GM11168 (cell line): ENCODE measurements around the gene OSBPL9.
"Not testable (repeated sequence)": the region's sequence is repeated elsewhere in the genome, so short reads cannot be mapped to it uniquely, and the experiment has no call there.

Source experiments
- in situ Hi-C: fragments of 300-500 bp; cut with MboI; formaldehyde crosslinking; loops from one replicate; pipeline ENCODE4 v1.12.0; 2022; ENCODE audit warnings: low sequenced_read_pairs; ENCODE audit not compliant: unreplicated experiment

OSBPL9 gene

DNA sequence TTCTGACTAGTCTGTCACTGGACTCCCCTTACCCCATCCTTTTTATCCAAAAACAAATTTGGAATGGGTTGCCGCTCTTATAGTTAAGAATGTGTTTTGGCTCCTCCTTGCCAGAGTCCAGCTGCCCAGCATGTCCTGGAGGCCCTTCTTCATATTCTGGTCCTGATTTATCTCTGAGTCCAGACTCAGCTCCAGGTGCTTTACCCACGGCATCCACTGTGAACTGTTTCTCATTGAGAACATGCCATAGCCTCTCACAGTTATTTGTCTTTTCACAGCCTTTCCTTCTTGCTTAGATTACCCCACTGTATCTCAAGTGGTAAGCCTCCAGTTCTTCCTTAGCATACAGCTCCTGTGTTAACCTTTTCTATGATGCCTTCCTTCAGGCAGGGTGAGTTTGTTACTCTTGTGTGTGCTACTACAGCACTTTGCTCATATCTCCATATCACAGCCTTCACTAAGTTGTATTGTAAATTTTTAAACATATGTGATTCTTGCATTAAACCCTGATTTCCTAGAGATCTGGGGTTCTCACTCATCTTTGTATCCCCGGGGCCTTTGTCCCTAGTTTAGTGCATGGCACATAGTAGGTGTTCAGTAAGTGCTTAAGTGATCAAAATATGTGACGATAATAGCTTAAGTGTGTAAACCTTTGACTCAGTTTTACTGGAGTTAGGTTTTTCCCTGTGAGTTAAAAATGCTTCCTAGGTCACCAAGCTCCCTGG, 116.0 kb downstream of the OSBPL9 start:
- in situ Hi-C loops, result no loop called here

DNA sequence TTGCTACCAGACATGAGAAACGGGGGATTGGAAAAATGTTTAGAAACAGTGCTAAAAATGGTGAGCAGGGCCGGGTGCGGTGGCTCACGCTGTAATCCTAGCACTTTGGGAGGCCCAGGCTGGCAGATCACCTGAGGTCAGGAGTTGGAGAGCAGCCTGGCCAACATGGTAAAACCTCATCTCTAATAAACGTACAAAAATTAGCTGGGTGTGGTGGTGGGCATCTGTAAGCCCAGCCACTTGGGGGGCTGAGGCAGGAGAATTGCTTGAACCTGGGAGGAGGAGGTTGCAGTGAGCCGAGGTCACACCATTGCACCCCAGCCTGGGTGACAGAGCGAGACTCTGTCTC, 116.5 kb downstream of the OSBPL9 start:
- in situ Hi-C loops, result not testable (repeated sequence)

DNA sequence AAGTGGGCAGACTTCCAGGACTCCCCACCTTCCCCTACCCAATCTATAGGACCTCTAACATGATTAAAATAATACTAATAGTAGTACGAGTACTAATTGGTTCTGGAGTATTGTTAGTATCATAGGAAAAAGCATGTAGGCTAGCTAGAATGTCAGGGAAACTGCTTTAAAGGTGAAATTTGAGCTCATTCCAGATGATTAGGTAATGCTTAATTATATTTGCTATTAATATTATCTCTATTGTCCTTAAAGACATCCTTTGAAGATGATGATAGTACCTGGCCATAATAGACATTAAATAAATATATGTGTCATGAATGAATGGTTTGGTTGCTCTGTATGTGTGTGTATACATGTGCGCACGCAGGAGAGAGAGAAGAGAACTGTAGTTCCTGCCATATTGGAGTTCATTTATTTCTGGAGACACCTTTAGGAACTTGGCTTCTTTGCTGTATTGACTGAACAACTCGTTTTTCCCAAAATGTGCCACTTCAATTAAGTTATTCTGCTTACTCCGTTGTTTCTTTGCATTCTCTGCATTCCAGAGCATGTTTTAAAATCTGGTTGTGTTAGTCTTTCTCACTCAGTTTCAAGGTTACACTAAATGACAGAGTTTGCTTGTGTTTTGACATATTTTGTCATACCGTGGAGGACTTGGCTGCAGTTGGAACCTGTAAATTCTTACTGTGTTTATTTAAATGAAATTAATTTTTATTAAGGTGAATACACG, 117.1 kb downstream of the OSBPL9 start:
- in situ Hi-C loops, result no loop called here

DNA sequence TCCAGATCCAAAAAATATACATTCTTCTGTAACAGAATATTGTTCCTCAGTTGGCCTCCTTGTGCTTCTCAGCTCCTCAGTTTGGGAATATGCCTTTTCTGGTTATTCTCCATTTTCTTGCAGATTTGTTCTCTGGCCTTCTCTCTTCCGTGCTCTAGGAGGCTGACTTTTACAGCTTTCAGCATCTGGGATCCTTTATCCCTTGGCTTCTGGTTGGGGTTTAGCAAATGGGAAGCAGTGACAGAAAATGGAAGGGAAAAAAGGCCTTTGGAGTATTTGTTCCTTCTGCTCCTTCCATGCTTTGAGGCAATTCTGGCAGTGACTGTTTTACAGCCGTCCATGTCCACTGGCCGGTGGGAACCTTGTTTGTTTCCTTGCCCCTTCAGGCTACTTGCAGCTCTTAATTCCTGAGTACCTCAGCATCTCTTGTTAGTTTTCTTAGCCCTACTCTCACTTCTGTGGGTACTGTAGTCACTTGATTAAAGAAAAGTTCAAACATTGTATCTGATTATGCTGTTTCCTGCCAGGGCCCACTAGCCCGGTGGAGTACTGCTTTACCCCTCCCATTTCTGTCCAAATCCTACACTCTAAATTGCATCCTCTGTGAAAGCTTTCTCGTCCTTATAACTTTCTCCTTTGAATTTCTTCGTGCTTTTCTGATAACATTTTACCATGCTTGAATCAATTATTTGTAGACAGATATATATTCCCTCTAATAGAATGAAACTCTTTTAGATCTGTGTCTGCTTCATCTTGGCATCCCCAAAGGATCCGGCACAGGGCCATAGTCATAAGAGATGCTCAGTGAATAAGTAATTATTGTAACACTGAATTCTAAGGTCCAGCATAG, 118.2 kb downstream of the OSBPL9 start:
- in situ Hi-C loops, result no loop called here

DNA sequence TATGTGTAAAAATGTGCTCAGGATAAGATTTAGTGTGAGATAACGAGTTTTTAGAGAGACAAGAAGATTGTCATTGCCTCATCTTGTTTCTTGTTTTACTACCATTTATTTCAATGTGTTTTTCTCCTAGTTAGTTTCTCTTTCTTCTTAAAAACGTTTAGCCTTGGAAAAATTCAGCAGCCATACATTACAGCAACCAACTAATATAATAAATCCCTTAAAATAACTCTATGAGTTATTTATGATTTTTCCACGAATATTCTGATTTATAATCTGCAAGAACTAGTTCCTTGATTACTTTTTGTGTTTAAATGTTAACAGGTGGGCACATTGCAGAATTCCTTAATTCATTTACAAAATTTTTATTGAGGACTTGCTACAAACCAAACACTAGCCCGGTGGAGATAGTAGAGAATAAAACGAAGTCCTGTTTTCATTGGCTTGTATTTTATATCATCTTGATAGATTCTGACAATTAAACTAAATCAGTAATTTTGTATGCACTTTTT, 118.9 kb downstream of the OSBPL9 start:
- in situ Hi-C loops, result no loop called here

DNA sequence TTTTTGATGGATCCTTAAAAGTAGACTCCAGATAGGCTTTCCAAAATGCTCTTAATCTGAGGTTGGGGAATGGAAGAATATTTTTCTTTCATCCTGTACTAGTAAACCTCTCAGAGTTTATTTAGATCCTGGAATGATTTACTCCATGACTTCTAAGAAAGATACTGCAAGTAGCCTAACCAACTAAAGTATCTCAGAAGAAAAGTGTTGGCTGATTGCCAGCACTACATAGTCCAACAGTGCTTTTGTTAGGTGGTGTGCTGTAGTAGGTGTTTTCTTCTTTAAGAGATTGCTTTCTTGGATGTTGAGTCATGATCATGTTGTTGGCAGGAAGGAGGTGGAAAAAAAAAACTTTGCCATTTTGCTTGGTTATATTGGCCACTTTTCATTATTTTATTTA, 119.8 kb downstream of the OSBPL9 start:
- in situ Hi-C loops, result no loop called here

DNA sequence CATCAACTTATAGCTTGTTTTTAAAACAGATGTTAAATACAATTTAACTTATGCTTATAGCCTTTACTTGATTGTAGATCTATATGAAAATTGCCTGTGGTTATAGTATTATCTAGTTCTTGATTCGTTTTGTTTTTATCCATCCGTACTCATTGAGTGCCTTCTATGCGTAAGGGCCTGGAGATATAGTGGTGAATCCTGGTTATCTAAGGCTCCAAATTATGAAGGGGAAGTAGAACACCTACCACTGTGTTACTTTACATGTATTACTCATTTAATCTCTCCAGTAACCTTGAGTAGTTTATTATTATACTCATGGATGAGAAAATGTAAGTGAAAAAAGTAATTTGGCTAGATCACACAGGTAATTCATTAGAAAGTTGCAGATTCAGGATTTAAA, 121.8 kb downstream of the OSBPL9 start:
- in situ Hi-C loops, result no loop called here

DNA sequence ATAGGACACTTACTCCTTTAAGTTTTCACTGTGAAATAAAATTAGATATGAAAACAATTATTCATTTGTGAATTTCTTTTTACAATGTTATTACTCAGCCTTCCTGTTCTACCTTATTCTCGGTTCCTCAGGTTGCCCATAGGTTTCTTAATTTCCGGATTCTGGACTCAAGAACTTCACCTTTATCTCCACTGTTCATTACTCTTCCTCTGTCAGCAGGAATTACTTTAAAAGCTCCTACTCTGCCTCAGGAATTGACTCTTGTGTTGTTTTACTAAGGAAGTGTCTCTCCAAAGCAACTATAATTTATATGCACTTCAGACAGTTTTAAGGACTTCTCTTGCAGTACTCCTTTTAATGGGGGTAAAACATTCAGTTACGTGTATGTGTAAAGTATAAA, 123.8 kb downstream of the OSBPL9 start:
- in situ Hi-C loops, result no loop called here

DNA sequence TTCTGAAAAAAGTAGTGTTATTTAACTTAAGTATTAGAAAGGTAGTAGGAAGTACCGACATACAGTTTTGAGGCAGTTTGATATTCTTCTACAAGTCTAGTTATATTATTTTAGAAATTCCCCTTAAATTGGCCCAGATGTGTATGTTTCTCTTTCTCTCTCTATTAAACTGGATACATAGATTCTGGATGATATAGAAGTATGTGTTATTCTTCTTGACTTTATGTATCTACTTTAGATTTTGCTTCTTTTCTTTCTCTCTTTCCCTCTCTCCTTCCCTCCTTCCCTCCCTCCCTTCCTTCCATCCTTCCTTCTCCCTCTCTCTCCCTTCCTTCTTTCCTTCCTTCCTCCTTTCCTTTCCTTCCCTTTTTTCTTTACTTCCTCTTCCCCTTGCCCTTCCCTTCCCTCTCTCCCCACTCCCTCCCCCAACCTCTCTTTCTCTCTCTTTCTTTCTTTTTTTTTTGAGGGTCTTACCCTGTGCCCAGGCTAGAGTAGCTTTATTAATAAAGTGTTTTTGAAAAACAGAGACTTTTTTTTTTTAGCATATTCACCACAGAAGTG, 124.3 kb downstream of the OSBPL9 start:
- in situ Hi-C loops, result no loop called here

DNA sequence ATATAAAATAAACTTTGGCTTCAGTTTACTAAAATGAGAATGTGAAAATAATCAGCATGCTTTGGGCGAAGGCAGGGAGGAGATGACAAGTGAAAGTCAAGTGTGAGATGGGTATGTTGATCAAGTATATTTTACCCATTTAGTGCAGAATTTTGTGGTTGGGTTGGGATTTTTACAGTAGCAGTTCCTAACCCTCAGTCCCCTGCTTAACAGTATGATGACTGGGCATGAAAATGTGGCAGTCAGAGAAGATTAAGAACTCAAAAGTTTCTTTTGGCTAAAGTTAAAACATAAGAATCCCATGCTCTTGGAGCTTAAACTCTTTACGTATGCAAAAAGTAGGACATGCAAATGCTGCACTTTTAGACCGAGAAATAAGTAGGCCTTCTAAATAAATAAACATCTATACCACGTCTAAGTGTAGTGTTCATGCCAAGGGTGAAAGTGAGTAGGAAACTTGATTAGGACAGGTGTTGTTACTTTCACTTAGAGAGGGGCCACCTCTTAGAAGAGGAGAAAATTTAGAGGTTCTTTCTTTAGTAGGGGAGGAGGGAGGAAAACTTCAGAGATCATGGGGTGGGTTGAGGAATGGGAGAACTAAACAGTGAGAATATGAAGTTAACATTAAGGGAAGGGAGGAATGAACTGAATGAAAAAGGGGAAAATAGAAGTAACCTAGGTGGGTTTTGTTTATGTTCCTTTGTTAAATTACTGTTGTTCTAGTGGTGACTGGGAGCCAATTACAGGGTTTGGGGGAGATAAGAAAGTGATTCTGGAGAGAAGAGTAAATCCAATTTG, 127.8 kb downstream of the OSBPL9 start:
- in situ Hi-C loops, result no loop called here

DNA sequence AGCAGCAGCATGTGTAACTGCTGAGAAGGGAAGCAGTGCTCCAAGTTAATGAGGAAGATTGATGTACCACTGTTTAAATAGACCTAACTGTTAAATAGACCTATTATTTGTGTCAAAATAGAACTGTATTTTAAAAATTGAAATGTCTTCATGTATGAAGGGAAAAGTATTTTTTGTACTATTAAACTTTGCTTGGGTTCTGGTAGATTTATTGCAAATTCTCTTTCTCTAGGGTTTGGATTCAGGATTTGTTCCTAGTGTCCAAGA, 128.3 kb downstream of the OSBPL9 start:
- in situ Hi-C loops, result no loop called here

DNA sequence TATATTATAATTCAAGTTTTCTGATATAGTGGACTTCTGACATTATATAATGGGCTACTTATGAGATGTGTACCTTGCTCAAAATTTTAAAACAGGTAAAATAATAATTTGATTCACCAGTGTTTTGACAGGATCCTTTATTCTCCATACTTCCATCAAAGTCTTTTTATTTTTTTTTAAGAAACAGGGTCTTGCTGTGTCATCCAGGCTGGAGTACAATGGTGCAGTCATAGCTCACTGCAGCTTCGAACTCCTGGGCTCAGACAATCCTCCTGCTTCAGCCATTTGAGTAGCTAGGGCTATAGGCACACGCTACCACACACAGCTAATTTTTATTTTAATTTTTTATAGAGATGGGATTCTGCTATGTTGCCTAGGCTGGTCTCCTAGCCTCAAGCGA, 132.3 kb downstream of the OSBPL9 start:
- in situ Hi-C loops, result no loop called here

DNA sequence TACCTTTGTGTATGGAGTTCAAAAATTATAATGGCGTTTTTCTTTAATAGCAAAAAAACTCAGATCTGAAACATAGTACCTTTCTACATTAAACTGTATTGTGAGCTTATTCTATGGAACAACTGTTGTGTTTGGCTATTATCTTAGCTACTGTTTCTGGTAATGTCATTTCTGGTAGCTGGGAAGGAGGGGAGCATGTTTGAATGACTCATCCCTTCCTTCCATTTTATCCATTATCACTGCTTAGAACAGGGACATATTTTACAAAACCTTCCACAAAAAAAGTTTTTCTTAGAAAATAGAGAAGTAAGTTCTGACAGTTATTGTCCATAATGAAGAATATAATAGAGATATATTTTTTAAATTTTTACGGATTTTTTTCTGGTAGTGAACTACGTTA, 133.3 kb downstream of the OSBPL9 start:
- in situ Hi-C loops, result no loop called here

DNA sequence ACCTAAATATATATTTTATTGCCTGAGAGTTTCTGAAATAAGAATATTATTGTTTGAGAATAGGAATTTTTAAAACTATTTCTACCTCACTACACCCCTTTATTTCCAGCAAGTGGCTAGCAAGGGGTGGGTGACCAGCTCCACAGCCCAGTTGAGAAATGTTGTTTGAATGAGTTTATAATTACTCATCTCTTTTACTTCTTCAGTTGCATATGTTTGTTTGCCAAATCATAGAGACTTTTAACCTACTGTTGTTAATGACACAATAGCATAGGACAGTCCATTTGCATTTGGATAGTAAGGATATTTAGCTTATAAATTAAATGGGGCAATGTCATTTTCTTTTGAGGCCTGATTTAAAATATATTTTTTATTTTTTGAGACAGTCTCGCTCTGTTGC, 133.8 kb downstream of the OSBPL9 start:
- in situ Hi-C loops, result no loop called here

DNA sequence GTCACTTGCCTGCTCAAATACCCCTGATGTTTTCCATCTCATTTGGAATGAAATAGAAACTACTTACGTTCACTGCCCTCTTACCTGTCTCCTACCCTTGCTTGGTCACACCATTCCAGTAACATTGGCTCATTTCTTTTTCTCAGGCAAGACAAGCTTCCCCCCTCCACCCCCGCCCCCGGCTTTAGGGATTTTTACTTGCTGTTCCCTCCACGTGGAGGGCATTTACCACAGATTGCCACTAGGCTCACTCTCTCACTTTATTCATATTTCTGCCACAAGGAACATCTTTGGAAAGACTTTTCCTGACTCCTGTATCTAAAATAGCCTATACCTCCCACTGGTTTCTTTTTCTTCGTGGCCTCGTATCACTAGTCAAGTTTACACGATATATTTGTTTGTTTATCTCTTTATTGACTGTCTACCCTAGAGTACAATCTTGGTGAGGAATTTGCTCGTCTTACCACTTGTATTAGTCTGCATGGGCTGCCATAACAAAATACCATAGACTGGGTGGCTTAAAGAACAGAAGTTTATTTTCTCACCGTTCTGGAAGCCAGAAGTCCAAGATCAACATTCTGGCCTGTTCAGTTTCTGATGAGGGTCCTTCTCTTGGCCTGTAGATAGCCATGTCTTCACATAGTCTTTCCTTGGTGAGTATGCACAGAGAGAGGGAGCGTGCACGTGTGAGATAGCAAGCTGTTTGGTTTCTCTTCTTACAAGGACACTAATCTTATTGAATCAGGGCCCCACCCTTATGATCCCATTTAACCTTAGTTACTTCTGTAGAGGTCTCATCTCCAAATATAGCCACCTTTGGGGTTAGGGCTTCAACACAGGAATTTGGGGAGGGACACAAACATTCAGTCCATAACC, 135.4 kb downstream of the OSBPL9 start:
- in situ Hi-C loops, result no loop called here

DNA sequence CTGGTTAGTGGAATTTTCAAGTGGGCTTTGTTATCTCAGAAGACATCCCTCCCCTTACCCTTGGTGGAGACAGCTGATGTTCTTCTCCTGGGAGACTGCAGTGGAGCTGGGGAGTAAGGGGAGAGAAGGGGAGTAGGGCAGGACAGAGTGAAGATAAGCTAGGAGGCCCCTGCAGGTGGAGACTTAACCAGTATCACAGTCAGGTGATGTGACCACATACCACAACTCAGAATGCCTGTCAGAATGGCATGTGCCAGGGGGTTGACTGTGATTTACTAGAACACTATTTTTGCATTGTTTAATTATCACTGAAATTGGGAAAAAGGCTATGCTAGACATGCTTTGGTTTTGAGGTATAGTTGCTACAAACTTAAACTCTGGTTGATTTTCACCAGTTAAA, 137.1 kb downstream of the OSBPL9 start:
- in situ Hi-C loops, result no loop called here

DNA sequence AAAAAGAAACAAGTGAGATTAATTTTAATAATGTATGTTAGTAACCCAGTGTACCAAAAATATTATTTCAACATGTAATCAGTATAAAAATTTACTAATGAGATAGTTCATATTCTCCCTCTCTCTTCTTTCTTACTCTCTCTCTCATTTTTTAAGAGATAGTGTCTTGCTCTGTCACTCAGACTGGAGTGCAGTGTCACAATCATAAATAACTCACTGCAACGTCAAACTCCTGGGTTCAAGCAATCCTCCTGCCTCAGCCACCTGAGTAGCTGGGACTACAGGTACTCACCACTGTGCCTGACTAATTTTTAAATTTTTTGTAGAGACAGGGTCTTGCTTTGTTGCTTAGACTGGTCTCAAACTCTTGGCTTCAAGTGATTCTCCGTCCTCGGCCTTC, 137.8 kb downstream of the OSBPL9 start:
- in situ Hi-C loops, result no loop called here

DNA sequence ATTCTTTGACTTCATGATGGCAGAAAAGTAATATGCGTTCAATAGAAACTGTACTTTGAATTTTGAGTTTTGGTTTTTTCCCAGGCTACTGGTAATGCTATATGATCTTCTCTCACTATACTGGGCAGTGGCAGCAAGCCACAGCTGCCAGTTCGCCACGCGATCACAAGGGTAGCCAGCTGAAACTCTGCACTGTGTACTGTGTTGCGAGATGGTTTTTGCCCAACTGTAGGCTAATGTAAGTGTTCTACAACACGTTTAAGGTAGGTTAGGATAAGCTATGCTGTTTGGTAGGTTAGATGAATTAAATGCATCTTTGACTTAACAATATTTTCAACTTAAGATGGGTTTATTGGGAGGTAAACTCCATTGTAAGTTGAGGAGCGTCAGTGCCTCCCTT, 138.5 kb downstream of the OSBPL9 start:
- in situ Hi-C loops, result no loop called here

DNA sequence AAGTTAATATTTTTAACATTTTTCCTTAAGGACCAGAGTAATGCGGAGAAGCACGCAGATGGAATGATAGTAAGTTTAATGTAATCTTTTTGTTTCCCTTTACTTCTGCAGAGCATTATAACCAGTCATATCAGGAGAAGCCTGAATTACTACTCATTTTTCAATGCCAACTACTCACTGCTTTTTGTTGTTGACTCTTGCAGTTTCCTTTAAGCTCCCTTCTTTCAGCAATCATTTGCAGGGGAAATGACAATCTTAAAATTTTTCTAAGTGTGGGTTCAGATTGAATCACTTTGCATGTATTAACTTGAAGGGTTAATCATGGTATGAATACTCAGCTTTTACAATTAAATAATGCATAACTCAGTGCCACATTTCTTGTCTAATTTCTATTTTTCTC, 139.4 kb downstream of the OSBPL9 start:
- in situ Hi-C loops, result no loop called here
